Spleen (tissue), 11 donors: ENCODE measurements around the gene DMBT1. TPM values are rescaled to one million over a fixed set of nuclear protein-coding genes. Genes with fewer than 3 reads are reported as not detected.
A peak's percentile ranks its signal among the peaks of the same experiment; 100 is the strongest.

Experiments
- DNase-seq: peaks from one replicate; pipeline ENCODE4 v3.0.0-alpha.2; 2020
- H3K27ac ChIP-seq, 8 donors: fragments of 200-600 bp; sonication (generic) in 7 of 8; 1 replicate in 4 of 8; 2 replicates in 4 of 8; pipeline versions ENCODE4 v1.5.0 to v1.8.0; 2016 to 2021; ENCODE audit warnings: inconsistent platforms in 4 of 8, mild to moderate bottlenecking in 4 of 8, moderate library complexity in 1 of 8
- H3K27me3 ChIP-seq, 7 donors: fragments of 200-600 bp; sonication (generic) in 6 of 7; replicated peaks in 1 of 7; 1 replicate in 4 of 7; 2 replicates in 3 of 7; pipeline versions ENCODE4 v1.5.0 to v1.8.0; 2016 to 2021; ENCODE audit warnings: inconsistent platforms in 3 of 7, mild to moderate bottlenecking in 1 of 7
- H3K36me3 ChIP-seq, 6 donors: fragments of 200-600 bp; sonication (generic) in 5 of 6; 1 replicate in 4 of 6; 2 replicates in 2 of 6; pipeline versions ENCODE4 v1.5.0 to v1.8.0; 2016 to 2021; ENCODE audit warnings: inconsistent platforms in 2 of 6
- H3K4me1 ChIP-seq, 6 donors: fragments of 200-600 bp; sonication (generic) in 5 of 6; 1 replicate in 3 of 6; 2 replicates in 3 of 6; pipeline versions ENCODE4 v1.5.0 to v1.8.0; 2016 to 2021; ENCODE audit warnings: inconsistent platforms in 3 of 6
- H3K4me3 ChIP-seq, 8 donors: fragments of 200-600 bp; sonication (generic) in 7 of 8; 1 replicate in 4 of 8; 2 replicates in 4 of 8; pipeline versions ENCODE4 v1.5.0 to v1.8.0; 2016 to 2021; ENCODE audit warnings: inconsistent platforms in 4 of 8, mild to moderate bottlenecking in 4 of 8, moderate library complexity in 2 of 8
- H3K9me3 ChIP-seq, 8 donors: fragments of 200-600 bp; sonication (generic) in 7 of 8; 1 replicate in 4 of 8; 2 replicates in 4 of 8; pipeline versions ENCODE4 v1.5.0 to v1.8.0; 2016 to 2021; ENCODE audit warnings: inconsistent platforms in 4 of 8
- CTCF ChIP-seq, 11 experiments: fragments of 200-600 bp in 7 of 11; fragments of 450-650 bp in 4 of 11; sonication (generic) in 4 of 11; IDR thresholded peaks in 8 of 11; conservative IDR thresholded peaks in 3 of 11; 1 replicate in 7 of 11; 2 replicates in 4 of 11; pipeline versions ENCODE4 v1.4.0 to v1.8.0; 2016 to 2021; ENCODE audit warnings: antibody characterized with exemption in 11 of 11, inconsistent platforms in 4 of 11, mild to moderate bottlenecking in 1 of 11
- POLR2A ChIP-seq, 3 donors: fragments of 450-650 bp; IDR thresholded peaks; one replicate each; pipeline ENCODE4 v1.5.1; 2017; ENCODE audit warnings: antibody characterized with exemption in 3 of 3, mild to moderate bottlenecking in 1 of 3
- POLR2AphosphoS5 ChIP-seq, 3 donors: sonication (generic); formaldehyde crosslinking; IDR thresholded peaks; one replicate each; pipeline ENCODE4 v1.5.1; 2017; ENCODE audit warnings: antibody characterized with exemption in 3 of 3
- WGBS, 5 donors: extraction: QIAGEN DNeasy Blood & Tissue Kit in 3 of 5; methylation state at CpG; one replicate each; pipeline versions ENCODE4 v1.1.5 to v1.1.7; 2013 to 2018; 5-methylcytosine and 5-hydroxymethylcytosine counted together
- intact Hi-C: fragments of 100-400 bp; cut with DNase I; formaldehyde crosslinking; loops from one replicate; pipeline ENCODE4 v1.15.0; 2023; ENCODE audit warnings: low total_unique reads
- polyA plus RNA-seq, 3 donors: library from polyadenylated mRNA; stranded (reverse); fragments of 200-250 nt; gene quantifications; one replicate each; pipeline ENCODE4 v1.2.1, GENCODE V29; 2013
- total RNA-seq, 7 donors: library from RNA; depleted of rRNA in 3 of 7; stranded (reverse); fragments of >200 nt in 3 of 7; fragmentation: NEBNext Ultra II Directional in 4 of 7; extraction: Animal tissue kit (Norgen Biotek cat#: 25700) in 4 of 7; gene quantifications; one replicate each; pipeline versions ENCODE4 v1.1.0 to v1.2.1, GENCODE V29; 2016 to 2021
- donor health status: healthy with polysubstance abuse.
- donor health status: DM: no; HTN: no; CAD: no; lungs with moderate emphysema.
- donor health status: DM: no; HTN: no; CAD: no.
- donor health status: Bipolar disorder and iron deficiency.
- donor health status: healthy.
- donor health status: DM: no; HTN: no; CAD: no.
- donor health status: DM: yes; HTN: yes; CAD: no.

DMBT1 gene
- total and polyA plus RNA-seq, 10 donors, result 0.02 to 0.29 (median 0.03) TPM; not detected in 6

GRCh38 chr10:122637376-122637775 is 76.8 kb downstream of the DMBT1 start:
- 51 to 63% (median 56%) methylated on average over 2 of the region's 2 CpGs for WGBS, 5 donors
- TF ChIP-seq CTCF (IDR thresholded peaks at IDR 0.05 in 8 of 11, conservative IDR thresholded peaks at IDR 0.05 in 3 of 11), result no peak
- no peak for TF ChIP-seq POLR2A (IDR thresholded peaks at IDR 0.05)
- TF ChIP-seq POLR2AphosphoS5 (IDR thresholded peaks at IDR 0.05), result no peak
- DNase-seq, result no peak
- peaks cover 0 to 7% (median 0%) of the 10 kb centered on the region in 6 donors for H3K4me1 ChIP-seq
- peaks cover 0 to 3% (median 0%) of the 10 kb centered on the region in 7 donors for H3K27me3 ChIP-seq
- H3K36me3 ChIP-seq, result no peaks in the 10 kb centered on the region
- H3K4me3 ChIP-seq, result no peak overlapping the region
- no peaks in the 10 kb centered on the region for H3K9me3 ChIP-seq
- H3K27ac ChIP-seq, result no peak overlapping the region
- intact Hi-C loops, result no loop called here

GRCh38 chr10:122638106-122638505 is 77.6 kb downstream of the DMBT1 start:
- TF ChIP-seq POLR2A (IDR thresholded peaks at IDR 0.05) (no peak), CTCF (IDR thresholded peaks at IDR 0.05 in 8 of 11, conservative IDR thresholded peaks at IDR 0.05 in 3 of 11) (no peak), POLR2AphosphoS5 (IDR thresholded peaks at IDR 0.05) (no peak)
- no peaks in the 10 kb centered on the region for H3K9me3 ChIP-seq
- WGBS, 5 donors, result 74 to 92% (median 88%) methylated on average over 6 of the region's 6 CpGs
- H3K36me3 ChIP-seq, result no peaks in the 10 kb centered on the region
- intact Hi-C loops, result no loop called here
- H3K4me3 ChIP-seq, result no peak overlapping the region
- peak; percentile 54 for DNase-seq
- H3K27ac ChIP-seq, result no peak overlapping the region
- H3K4me1 ChIP-seq, result peaks cover 0 to 7% (median 0%) of the 10 kb centered on the region in 6 donors
- peaks cover 0 to 3% (median 0%) of the 10 kb centered on the region in 7 donors for H3K27me3 ChIP-seq

- TF ChIP-seq CTCF (IDR thresholded peaks at IDR 0.05 in 8 of 11, conservative IDR thresholded peaks at IDR 0.05 in 3 of 11) (no peak), POLR2A (IDR thresholded peaks at IDR 0.05) (no peak)
- 70 to 74% (median 71%) methylated on average over 7 of the region's 7 CpGs for WGBS, 5 donors
- Histone ChIP-seq H3K4me1 (peaks cover 0 to 7% (median 0%) of the 10 kb centered on the region in 6 donors), H3K36me3 (no peaks in the 10 kb centered on the region), H3K27me3 (no peaks in the 10 kb centered on the region), H3K4me3 (no peak overlapping the region), H3K27ac (no peak overlapping the region), H3K9me3 (no peaks in the 10 kb centered on the region)
- intact Hi-C loops, result no loop called here
- DNase-seq, result peak; percentile 23
Observed at GRCh38 chr10:122639801-122640200, 79.2 kb downstream of the DMBT1 start.

- H3K27me3 ChIP-seq, result no peaks in the 10 kb centered on the region
- intact Hi-C loops, result no loop called here
- no peak overlapping the region for H3K27ac ChIP-seq
- no peak overlapping the region for H3K4me3 ChIP-seq
- TF ChIP-seq CTCF (IDR thresholded peaks at IDR 0.05 in 8 of 11, conservative IDR thresholded peaks at IDR 0.05 in 3 of 11) (no peak), POLR2A (IDR thresholded peaks at IDR 0.05) (no peak), POLR2AphosphoS5 (IDR thresholded peaks at IDR 0.05) (no peak)
- H3K4me1 ChIP-seq, result peaks cover 0 to 7% (median 0%) of the 10 kb centered on the region in 6 donors
- no peaks in the 10 kb centered on the region for H3K9me3 ChIP-seq
- no peaks in the 10 kb centered on the region for H3K36me3 ChIP-seq
- peak; percentile 41 for DNase-seq
- 61 to 84% (median 62%) methylated on average over 3 of the region's 3 CpGs for WGBS, 5 donors
Observed at GRCh38 chr10:122640921-122641320, 80.4 kb downstream of the DMBT1 start.
